Measurements from ENCODE around the gene TNS1. TPM values are rescaled to one million over a fixed set of nuclear protein-coding genes. Genes with fewer than 3 reads are reported as not detected.

TNS1 gene
- total RNA-seq, 1 experiment from 2014 or later = 3.4 TPM

- Histone ChIP-seq H2AK5ac (ENCODE audit: insufficient read length, low read length) (no peak overlapping the region), H3K56ac (ENCODE audit: insufficient read length, low read depth, low read length) (no peak overlapping the region), H4K91ac (ENCODE audit: insufficient read length, low read depth, low read length) (no peak overlapping the region), H3K4me1 (ENCODE audit: insufficient read depth, low read length) (no peaks in the 10 kb centered on the region), H3K14ac (ENCODE audit: insufficient read depth, low read length) (no peak overlapping the region), H3K4ac (ENCODE audit: low read depth, low read length) (no peak overlapping the region), H4K20me1 (ENCODE audit: control insufficient read depth, insufficient read depth, insufficient read length) (no peaks in the 10 kb centered on the region), H3K18ac (ENCODE audit: insufficient read length, low read depth, low read length) (no peak overlapping the region), H3K9ac (ENCODE audit: extremely low read depth, insufficient read length, low read length) (no peak overlapping the region), H3K27me3 (ENCODE audit: insufficient read depth, low read length) (no peaks in the 10 kb centered on the region), H2BK15ac (ENCODE audit: low read depth, low read length) (no peak overlapping the region), H2BK12ac (ENCODE audit: insufficient read length, low read depth, low read length) (no peak overlapping the region), H2AFZ (ENCODE audit: low read length) (no peak overlapping the region), H2BK5ac (ENCODE audit: insufficient read length, low read length) (no peak overlapping the region), H3K27ac (ENCODE audit: insufficient read length, low read depth, low read length) (no peak overlapping the region), H3K79me2 (ENCODE audit: insufficient read depth, low read length) (no peaks in the 10 kb centered on the region), H3K9me3 (ENCODE audit: control insufficient read depth, low read depth, low read length) (no peaks in the 10 kb centered on the region), H4K8ac (replicated peaks; ENCODE audit: insufficient read length, low read depth, low read length) (no peak overlapping the region), H3K23me2 (ENCODE audit: insufficient read length, low read depth, low read length, poor library complexity, severe bottlenecking) (no peaks in the 10 kb centered on the region), H2BK120ac (ENCODE audit: low read depth, low read length, poor library complexity, severe bottlenecking) (no peak overlapping the region), H3K23ac (ENCODE audit: insufficient read length, low read depth, low read length) (no peak overlapping the region), H3K79me1 (ENCODE audit: insufficient read depth, low read depth, low read length, poor library complexity, severe bottlenecking) (no peaks in the 10 kb centered on the region), H4K5ac (ENCODE audit: insufficient read length, low read depth, low read length) (no peak overlapping the region), H3K4me2 (ENCODE audit: insufficient read depth, insufficient read length, low read length) (no peak overlapping the region), H2BK20ac (ENCODE audit: low read depth, low read length, poor library complexity, severe bottlenecking) (no peak overlapping the region), H3T11ph (ENCODE audit: low read length) (no peak overlapping the region)
- Mint-ChIP-seq H3K27me3 (ENCODE audit: low read depth) (peaks cover 23% of the 10 kb centered on the region), H3K4me1 (peaks cover 22 to 27% of the 10 kb centered on the region in 2 experiments), H3K36me3 (ENCODE audit: insufficient read depth in 1 of 3, low read depth in 3 of 3) (peaks cover 0 to 8% (median 7%) of the 10 kb centered on the region in 3 experiments; a peak in 5 of 7 replicates), H3K27ac (no peak overlapping the region), H3K9me3 (no peaks in the 10 kb centered on the region; a peak in 1 of 5 replicates), H3K4me3 (no peak overlapping the region)
- DNase-seq = no peak
- WGBS (ENCODE audit: extremely low coverage, insufficient read length, low lambda C conversion rate) = no CpG with 5 or more reads among the region's 11 CpGs
- no peak for TF ChIP-seq CTCF (conservative IDR thresholded peaks at IDR 0.05)
These were observed 167.9 kb downstream of the TNS1 start for GRCh38 chr2:217834744-217835513.
